Measurements from ENCODE around the gene MFSD11. TPM values are rescaled to one million over a fixed set of nuclear protein-coding genes. Genes with fewer than 3 reads are reported as not detected.
A peak's percentile ranks its signal among the peaks of the same experiment; 100 is the strongest.

The MFSD11 gene
- total RNA-seq, 1 experiment from 2014 or later = 16.6 TPM

DNA sequence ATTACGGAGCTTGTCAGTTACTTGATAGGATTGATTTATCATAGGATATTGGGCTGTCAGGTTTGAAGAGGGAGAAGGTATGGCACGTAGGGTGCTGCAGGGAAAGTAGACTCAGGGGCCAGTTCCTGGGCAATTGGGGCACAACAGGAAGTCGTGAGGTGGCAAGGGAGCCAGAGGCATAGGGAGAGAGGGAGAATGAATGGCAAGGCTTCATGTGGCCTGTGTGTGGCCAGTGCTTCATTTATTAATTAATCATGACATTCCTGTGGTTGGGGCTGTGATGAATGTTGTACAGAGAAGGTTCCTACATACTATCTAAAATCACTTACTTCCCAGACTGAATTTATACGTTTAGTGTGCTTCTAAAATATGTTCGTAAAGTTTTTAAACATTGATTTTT lies 19.3 kb downstream of the MFSD11 start:
- Histone ChIP-seq H3K36me3 (ENCODE audit: low read depth, low read length) (peaks cover 8% of the 10 kb centered on the region), H3K9me2 (replicated peaks; ENCODE audit: low read length) (no peaks in the 10 kb centered on the region), H3K9ac (ENCODE audit: low read length) (no peak overlapping the region), H4K20me1 (ENCODE audit: low read length) (no peaks in the 10 kb centered on the region), H3K9me3 (ENCODE audit: low read length) (no peaks in the 10 kb centered on the region), H3K27ac (ENCODE audit: low read length) (no peak overlapping the region), H3K27me3 (ENCODE audit: low read length) (no peaks in the 10 kb centered on the region), H3F3A (ENCODE audit: low read length, unreplicated experiment) (no peaks in the 10 kb centered on the region), H3K4me1 (ENCODE audit: insufficient read depth, low read length) (no peaks in the 10 kb centered on the region), H3K4me2 (ENCODE audit: low read length) (no peak overlapping the region), H2AFZ (ENCODE audit: low read length) (no peak overlapping the region), H3K79me2 (ENCODE audit: low read length) (no peaks in the 10 kb centered on the region), H3K4me3 (ENCODE audit: low read length) (no peak overlapping the region)
- POLR2A ChIA-PET (ENCODE audit: unreplicated experiment) = no interaction called here
- CTCF ChIA-PET = no interaction called here
- BruUV-seq (replicated peaks) = no TSS peak
- TF ChIP-seq, protein P1, sequence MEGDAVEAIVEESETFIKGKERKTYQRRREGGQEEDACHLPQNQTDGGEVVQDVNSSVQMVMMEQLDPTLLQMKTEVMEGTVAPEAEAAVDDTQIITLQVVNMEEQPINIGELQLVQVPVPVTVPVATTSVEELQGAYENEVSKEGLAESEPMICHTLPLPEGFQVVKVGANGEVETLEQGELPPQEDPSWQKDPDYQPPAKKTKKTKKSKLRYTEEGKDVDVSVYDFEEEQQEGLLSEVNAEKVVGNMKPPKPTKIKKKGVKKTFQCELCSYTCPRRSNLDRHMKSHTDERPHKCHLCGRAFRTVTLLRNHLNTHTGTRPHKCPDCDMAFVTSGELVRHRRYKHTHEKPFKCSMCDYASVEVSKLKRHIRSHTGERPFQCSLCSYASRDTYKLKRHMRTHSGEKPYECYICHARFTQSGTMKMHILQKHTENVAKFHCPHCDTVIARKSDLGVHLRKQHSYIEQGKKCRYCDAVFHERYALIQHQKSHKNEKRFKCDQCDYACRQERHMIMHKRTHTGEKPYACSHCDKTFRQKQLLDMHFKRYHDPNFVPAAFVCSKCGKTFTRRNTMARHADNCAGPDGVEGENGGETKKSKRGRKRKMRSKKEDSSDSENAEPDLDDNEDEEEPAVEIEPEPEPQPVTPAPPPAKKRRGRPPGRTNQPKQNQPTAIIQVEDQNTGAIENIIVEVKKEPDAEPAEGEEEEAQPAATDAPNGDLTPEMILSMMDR (conservative IDR thresholded peaks at IDR 0.05; ENCODE audit: low read depth, low read length) = no peak
- TF ChIP-seq EZH2 (IDR thresholded peaks at IDR 0.05; ENCODE audit: low read length, unreplicated experiment) (no peak), EZH2phosphoT487 (IDR thresholded peaks at IDR 0.05; ENCODE audit: borderline replicate concordance, low read length) (no peak)
- ATAC-seq (no peak), DNase-seq (no peak)
- intact Hi-C loops (cut with micrococcal nuclease) = no loop called here

DNA sequence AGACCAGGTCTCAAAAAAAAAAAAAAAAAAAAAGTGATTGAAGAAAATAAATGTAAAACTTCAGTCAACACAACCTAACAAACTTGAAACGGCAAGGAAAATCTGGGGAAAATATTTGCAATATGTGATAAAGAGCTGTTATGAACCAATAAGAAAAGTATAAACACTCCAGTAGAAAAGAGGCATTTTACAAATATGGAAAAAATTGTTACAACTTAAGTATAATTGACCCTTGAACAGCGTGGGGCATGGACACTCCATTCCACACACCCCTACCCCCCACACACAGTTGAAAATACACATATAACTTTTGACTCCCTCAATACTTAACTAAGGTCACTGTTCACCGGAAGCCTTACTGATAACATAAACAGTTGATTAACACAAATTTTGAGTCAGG lies 20.7 kb downstream of the MFSD11 start:
- Histone ChIP-seq H3K9ac (ENCODE audit: low read length) (no peak overlapping the region), H3K36me3 (ENCODE audit: low read depth, low read length) (peaks cover 8% of the 10 kb centered on the region), H3K79me2 (ENCODE audit: low read length) (no peaks in the 10 kb centered on the region), H3F3A (ENCODE audit: low read length, unreplicated experiment) (no peaks in the 10 kb centered on the region), H3K9me3 (ENCODE audit: low read length) (no peaks in the 10 kb centered on the region), H3K27ac (ENCODE audit: low read length) (no peak overlapping the region), H2AFZ (ENCODE audit: low read length) (no peak overlapping the region), H3K4me2 (ENCODE audit: low read length) (no peak overlapping the region), H3K4me1 (ENCODE audit: insufficient read depth, low read length) (no peaks in the 10 kb centered on the region), H3K4me3 (ENCODE audit: low read length) (no peak overlapping the region), H3K27me3 (ENCODE audit: low read length) (no peaks in the 10 kb centered on the region), H3K9me2 (replicated peaks; ENCODE audit: low read length) (no peaks in the 10 kb centered on the region), H4K20me1 (ENCODE audit: low read length) (no peaks in the 10 kb centered on the region)
- DNase-seq = no peak
- TF ChIP-seq, protein P1 (conservative IDR thresholded peaks at IDR 0.05; ENCODE audit: low read depth, low read length) = no peak
- TF ChIP-seq EZH2 (IDR thresholded peaks at IDR 0.05; ENCODE audit: low read length, unreplicated experiment) (no peak), EZH2phosphoT487 (IDR thresholded peaks at IDR 0.05; ENCODE audit: borderline replicate concordance, low read length) (no peak)
- no peak for ATAC-seq
- intact Hi-C loops (cut with micrococcal nuclease) = no loop called here
- POLR2A ChIA-PET (ENCODE audit: unreplicated experiment) = interaction anchor here (0.6 to 0.7 kb wide), 2 partner anchors 20 to 46 kb away, joined by 7 to 20 read pairs; no protein-coding TSS in a partner anchor
- no TSS peak for BruUV-seq (replicated peaks)
- CTCF ChIA-PET = interaction anchor here (0.7 kb wide), 1 partner anchor 134 kb away, joined by 10 read pairs; no protein-coding TSS in a partner anchor

DNA sequence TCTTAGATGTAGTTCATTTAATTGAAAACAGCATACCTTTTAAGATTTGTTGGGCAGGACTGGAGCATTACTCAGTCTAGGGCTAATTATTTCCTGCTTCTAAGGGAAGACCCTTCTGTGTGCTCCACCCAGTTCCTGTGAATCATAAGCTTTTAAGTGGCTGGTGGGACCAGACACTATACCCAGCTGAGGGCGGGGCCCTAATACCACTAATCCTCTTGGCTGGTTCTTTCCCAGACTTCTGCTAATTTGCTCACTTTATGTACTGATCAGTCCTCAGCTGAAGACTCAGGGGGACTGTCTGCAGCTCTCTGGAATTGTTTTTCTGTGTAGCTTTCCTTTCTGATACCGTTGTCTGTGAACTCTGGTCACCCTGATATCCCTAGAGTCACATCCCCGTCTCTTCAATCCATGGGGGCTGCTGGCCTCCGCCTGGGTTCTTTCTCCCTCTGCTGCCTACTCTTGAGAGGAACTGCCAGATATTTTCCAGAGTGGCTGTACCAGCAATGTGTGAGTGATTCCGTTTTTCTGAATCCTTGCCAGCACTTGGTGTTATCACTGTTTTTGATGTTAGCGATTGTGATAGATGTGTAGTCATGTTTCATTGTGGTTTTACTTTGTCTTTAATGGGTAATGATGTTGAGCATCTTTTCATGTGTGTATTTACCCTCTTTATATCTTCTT lies 35.1 kb downstream of the MFSD11 start:
- BruUV-seq (replicated peaks) = no TSS peak
- ATAC-seq (peak; percentile 100), DNase-seq (peak; percentile 85)
- Histone ChIP-seq H3K36me3 (ENCODE audit: low read depth, low read length) (peaks cover 20% of the 10 kb centered on the region), H3K4me3 (ENCODE audit: low read length) (no peak overlapping the region), H3K27me3 (ENCODE audit: low read length) (no peaks in the 10 kb centered on the region), H3K4me1 (ENCODE audit: insufficient read depth, low read length) (peaks cover 10% of the 10 kb centered on the region), H3K4me2 (ENCODE audit: low read length) (peak overlapping the region; percentile 1; the same call in 1 of the 2 replicates), H2AFZ (ENCODE audit: low read length) (peak overlapping the region; percentile 29; the same call in 1 of the 2 replicates), H3K9me3 (ENCODE audit: low read length) (no peaks in the 10 kb centered on the region), H3K27ac (ENCODE audit: low read length) (peak overlapping the region; percentile 51), H3K9me2 (replicated peaks; ENCODE audit: low read length) (no peaks in the 10 kb centered on the region), H3F3A (ENCODE audit: low read length, unreplicated experiment) (no peaks in the 10 kb centered on the region), H4K20me1 (ENCODE audit: low read length) (no peaks in the 10 kb centered on the region), H3K79me2 (ENCODE audit: low read length) (no peaks in the 10 kb centered on the region), H3K9ac (ENCODE audit: low read length) (no peak overlapping the region)
- intact Hi-C loops (cut with micrococcal nuclease) = no loop called here
- TF ChIP-seq, protein P1 (conservative IDR thresholded peaks at IDR 0.05; ENCODE audit: low read depth, low read length) = no peak
- TF ChIP-seq EZH2 (IDR thresholded peaks at IDR 0.05; ENCODE audit: low read length, unreplicated experiment) (no peak), EZH2phosphoT487 (IDR thresholded peaks at IDR 0.05; ENCODE audit: borderline replicate concordance, low read length) (no peak)
- ChIA-PET POLR2A (ENCODE audit: unreplicated experiment) (no interaction called here), CTCF (interaction anchor here (0.6 kb wide), 2 partner anchors 46 to 284 kb away, joined by 3 read pairs; no protein-coding TSS in a partner anchor)
